Heart right ventricle (tissue), 16 donors: Measurements from ENCODE around the gene PSMC3IP. TPM values are rescaled to one million over a fixed set of nuclear protein-coding genes. Genes with fewer than 3 reads are reported as not detected.
A peak's percentile ranks its signal among the peaks of the same experiment; 100 is the strongest.

ENCODE experiments used
- ATAC-seq, 8 donors: fragments of 200-7000 bp; cut with Tn5 transposase; one replicate each; pipeline ENCODE4 v1.9.1; 2020; ENCODE audit warnings: mild to moderate bottlenecking in 8 of 8, moderate library complexity in 8 of 8, moderate number of reproducible peaks in 1 of 8
- DNase-seq, 2 donors: peaks; one replicate each; pipeline ENCODE4 v3.0.0-alpha.2; 2020
- H3K27ac ChIP-seq, 10 donors: fragments of 200-600 bp; sonication (generic) in 2 of 10; one replicate each; pipeline versions ENCODE4 v1.5.0 to v1.8.0; 2020 to 2022; ENCODE audit warnings: mild to moderate bottlenecking in 3 of 10
- H3K27me3 ChIP-seq, 7 donors: fragments of 200-600 bp; one replicate each; pipeline ENCODE4 v1.8.0; 2021 to 2022; ENCODE audit warnings: mild to moderate bottlenecking in 2 of 7
- H3K36me3 ChIP-seq, 9 donors: fragments of 200-600 bp; sonication (generic) in 1 of 9; one replicate each; pipeline versions ENCODE4 v1.5.0 to v1.8.0; 2020 to 2022; ENCODE audit warnings: mild to moderate bottlenecking in 2 of 9
- H3K4me1 ChIP-seq, 9 donors: fragments of 200-600 bp; sonication (generic) in 1 of 9; one replicate each; pipeline versions ENCODE4 v1.5.0 to v1.8.0; 2020 to 2022; ENCODE audit warnings: mild to moderate bottlenecking in 4 of 9
- H3K4me3 ChIP-seq, 10 donors: fragments of 200-600 bp; sonication (generic) in 2 of 10; one replicate each; pipeline versions ENCODE4 v1.5.0 to v1.8.0; 2020 to 2022; ENCODE audit warnings: mild to moderate bottlenecking in 7 of 10, moderate library complexity in 2 of 10
- H3K9me3 ChIP-seq, 11 donors: fragments of 200-600 bp in 10 of 11; sonication (generic) in 2 of 11; one replicate each; pipeline versions ENCODE4 v1.5.0 to v1.8.0; 2013 to 2022; ENCODE audit warnings: mild to moderate bottlenecking in 2 of 11, control low read depth in 1 of 11, moderate library complexity in 1 of 11
- CTCF ChIP-seq, 9 donors: fragments of 200-600 bp; sonication (generic) in 2 of 9; IDR thresholded peaks; one replicate each; pipeline versions ENCODE4 v1.5.0 to v1.8.0; 2021 to 2022; ENCODE audit warnings: antibody characterized with exemption in 9 of 9, mild to moderate bottlenecking in 5 of 9, moderate library complexity in 1 of 9
- WGBS, 2 donors: extraction: QIAGEN DNeasy Blood & Tissue Kit; methylation state at CpG; one replicate each; pipeline ENCODE4 v1.1.7; 2013; ENCODE audit warnings: inconsistent platforms in 1 of 2; 5-methylcytosine and 5-hydroxymethylcytosine counted together
- intact Hi-C, 10 donors: fragments of 100-400 bp; cut with DNase I; formaldehyde crosslinking; loops; one replicate each; pipeline versions ENCODE4 v1.11.1 to v1.14.2; 2022
- polyA plus RNA-seq, 2 donors: library from polyadenylated mRNA; stranded (reverse); fragments of 200-250 nt; gene quantifications; one replicate each; pipeline ENCODE4 v1.2.3, GENCODE V29; 2013
- total RNA-seq, 10 donors: library from RNA; stranded (reverse); fragmentation: NEBNext Ultra II Directional in 3 of 10; extraction: Animal tissue kit (Norgen Biotek cat#: 25700) in 3 of 10; gene quantifications; one replicate each; pipeline versions ENCODE4 v1.2.1 to v1.2.4, GENCODE V29; 2021 to 2023
- donor health status: Arrhythmogenic right ventricular cardiomyopathy.
- donor health status: ischemic (EF 13 %, LVEDD 7.1; RV severe dilation, severe dysfunction).
- donor health status: healthy with polysubstance abuse.
- donor health status: DM: no; HTN: yes; CAD: no.
- donor health status: DM: no; HTN: no; CAD: no.
- donor health status: ischemic (EF 25% LVEDD 6.9; RV normal size, moderate dysfunction).
- donor health status: ischemic (EF 25% LVEDD 5.7; RV mildly dilated, moderate dysfunction).
- donor health status: healthy.
- donor health status: DM: yes; HTN: yes; CAD: no.
- donor health status: Ischemic cardiomyopathy.
- donor health status: ischemic (EF 35%, LVEDD 5.7; RV mildly dilated, moderate dysfunction).
- donor health status: nonischemic (EF 11% LVEDD 7.7; RV severe dilation, severe dysfunction).
- donor health status: DM: yes; HTN: yes; CAD: no.
- donor health status: PGD.
- donor health status: ischemic (EF 29% LVEDD 5.4; RV normal size, mild dysfunction).
- donor health status: nonischemic (EF 23%, LVEDD 6.1; RV moderate dilation, normal function).

Gene PSMC3IP
- total and polyA plus RNA-seq, 12 donors: 1.1 to 3.1 (median 1.9) TPM

GRCh38 chr17:42584880-42585279 is 7.4 kb upstream of the PSMC3IP start:
- 75 to 86% methylated on average over 9 of the region's 9 CpGs for WGBS, 2 donors
- no peak for TF ChIP-seq CTCF (IDR thresholded peaks at IDR 0.05)
- Histone ChIP-seq H3K36me3 (peaks cover 0 to 100% (median 69%) of the 10 kb centered on the region in 9 donors), H3K4me1 (peaks cover 0 to 34% (median 17%) of the 10 kb centered on the region in 9 donors), H3K4me3 (no peak overlapping the region), H3K9me3 (no peaks in the 10 kb centered on the region), H3K27me3 (no peaks in the 10 kb centered on the region), H3K27ac (peak overlapping the region in 4 of 10 donors; percentile 11 to 64 (median 52))
- ATAC-seq: no peak
- no peak for DNase-seq
- intact Hi-C loops: loop anchor here in 1 of 10 donors (10.0 kb wide), 1 partner anchor 100 kb away; the partner anchor contains the start of genes CCR10 and CNTNAP1

- Histone ChIP-seq H3K27ac (no peak overlapping the region), H3K9me3 (no peaks in the 10 kb centered on the region), H3K36me3 (peaks cover 0 to 81% (median 49%) of the 10 kb centered on the region in 9 donors), H3K4me3 (no peak overlapping the region), H3K4me1 (peaks cover 10 to 46% (median 32%) of the 10 kb centered on the region in 9 donors), H3K27me3 (no peaks in the 10 kb centered on the region)
- DNase-seq: no peak
- WGBS, 2 donors: 90 to 91% methylated on average over 10 of the region's 10 CpGs
- no peak for TF ChIP-seq CTCF (IDR thresholded peaks at IDR 0.05)
- intact Hi-C loops: loop anchor here in 1 of 10 donors (10.0 kb wide), 1 partner anchor 103 kb away; the partner anchor contains the start of genes CCR10 and CNTNAP1
- no peak for ATAC-seq
These were observed 4.3 kb upstream of the PSMC3IP start for GRCh38 chr17:42581744-42582270.

- ATAC-seq (no peak), DNase-seq (no peak)
- 44 to 49% methylated on average over 2 of the region's 2 CpGs for WGBS, 2 donors
- Histone ChIP-seq H3K9me3 (no peaks in the 10 kb centered on the region), H3K4me3 (no peak overlapping the region), H3K27me3 (no peaks in the 10 kb centered on the region), H3K27ac (no peak overlapping the region), H3K4me1 (peaks cover 10 to 44% (median 24%) of the 10 kb centered on the region in 9 donors), H3K36me3 (peaks cover 0 to 79% (median 37%) of the 10 kb centered on the region in 9 donors)
- no peak for TF ChIP-seq CTCF (IDR thresholded peaks at IDR 0.05)
- intact Hi-C loops: loop anchor here (2.0 to 10.0 kb wide), 8 partner anchors 97 to 245 kb away; partner anchors contain the start of genes CCR10 (in 3 of the 10), CNTNAP1 (in 3 of the 10), PLEKHH3 (in 3 of the 10) and BECN1 (in 2 of the 10)
These were observed 2.4 kb upstream of the PSMC3IP start for GRCh38 chr17:42579794-42580551.

- peaks cover 0 to 79% (median 34%) of the 10 kb centered on the region in 9 donors for H3K36me3 ChIP-seq
- peak; percentile 61 to 79 (median 70) for TF ChIP-seq CTCF (IDR thresholded peaks at IDR 0.05)
- 0 to 1% methylated on average over 20 of the region's 20 CpGs for WGBS, 2 donors
These were observed 847 bp upstream of the PSMC3IP start for GRCh38 chr17:42578282-42578869.

More at GRCh38 chr17:42578282-42578869, 847 bp upstream of the PSMC3IP start:
- intact Hi-C loops: loop anchor here in 9 of 10 donors (1.0 to 10.0 kb wide), 9 partner anchors 99 to 246 kb away; partner anchors contain the start of genes PLEKHH3 (in 3 of the 9), BECN1 (in 2 of the 9), CCR10 (in 2 of the 9) and CNTNAP1 (in 2 of the 9)
- peak overlapping the region; percentile 48 to 86 (median 69) for H3K4me3 ChIP-seq
- peak overlapping the region; percentile 33 to 96 (median 94) for H3K27ac ChIP-seq
- H3K4me1 ChIP-seq: peaks cover 10 to 40% (median 23%) of the 10 kb centered on the region in 9 donors
- peak; percentile 65 to 90 (median 84) for ATAC-seq
- DNase-seq: peak; percentile 67 to 75
- H3K9me3 ChIP-seq: no peaks in the 10 kb centered on the region
- no peaks in the 10 kb centered on the region for H3K27me3 ChIP-seq
